Activated gamma-delta T cell (primary cell): Measurements from ENCODE around the gene ARRB1.
"Not testable (repeated sequence)": the region's sequence is repeated elsewhere in the genome, so short reads cannot be mapped to it uniquely, and the experiment has no call there.

Experiments
- DNase-seq: peaks from one replicate; lab custom pipeline; 2025; lab: John Stamatoyannopoulos, UW

ARRB1 gene

GRCh38 chr11:75324189-75324588, 27.3 kb downstream of the ARRB1 start:
- DNase-seq = no peak

- no peak for DNase-seq
These were observed 27.9 kb downstream of the ARRB1 start for GRCh38 chr11:75323609-75324008.

- no peak for DNase-seq
These were observed 30.8 kb downstream of the ARRB1 start for GRCh38 chr11:75320643-75321042.

- no peak for DNase-seq
These were observed 31.3 kb downstream of the ARRB1 start for GRCh38 chr11:75320046-75320618.

GRCh38 chr11:75319035-75319877, 32.2 kb downstream of the ARRB1 start:
- DNase-seq = no peak

GRCh38 chr11:75317446-75318122, 33.9 kb downstream of the ARRB1 start:
- no peak for DNase-seq

GRCh38 chr11:75315439-75315805, 36.0 kb downstream of the ARRB1 start:
- DNase-seq = no peak

GRCh38 chr11:75314771-75315438, 36.6 kb downstream of the ARRB1 start:
- DNase-seq = no peak

GRCh38 chr11:75313513-75314272, 37.8 kb downstream of the ARRB1 start:
- DNase-seq = no peak

GRCh38 chr11:75312346-75312745, 39.1 kb downstream of the ARRB1 start:
- no peak for DNase-seq

- no peak for DNase-seq
These were observed 39.6 kb downstream of the ARRB1 start for GRCh38 chr11:75311858-75312288.

- DNase-seq = no peak
These were observed 42.5 kb downstream of the ARRB1 start for GRCh38 chr11:75308986-75309385.

GRCh38 chr11:75308116-75308515, 43.3 kb downstream of the ARRB1 start:
- no peak for DNase-seq

- no peak for DNase-seq
These were observed 44.4 kb downstream of the ARRB1 start for GRCh38 chr11:75307058-75307457.

GRCh38 chr11:75306529-75306928, 44.9 kb downstream of the ARRB1 start:
- no peak for DNase-seq

GRCh38 chr11:75305993-75306392, 45.5 kb downstream of the ARRB1 start:
- DNase-seq = no peak

- DNase-seq = no peak
These were observed 46.0 kb downstream of the ARRB1 start for GRCh38 chr11:75305452-75305851.

- DNase-seq = not testable (repeated sequence)
These were observed 46.5 kb downstream of the ARRB1 start for GRCh38 chr11:75304941-75305340.

- DNase-seq = no peak
These were observed 47.8 kb downstream of the ARRB1 start for GRCh38 chr11:75303544-75304224.

GRCh38 chr11:75302371-75302770, 49.1 kb downstream of the ARRB1 start:
- no peak for DNase-seq
